HepG2 (cell line): Measurements from ENCODE around the gene SLC5A10. TPM values are rescaled to one million over a fixed set of nuclear protein-coding genes. Genes with fewer than 3 reads are reported as not detected.

Experiments
- ARNTL ChIP-seq: sonication (generic); formaldehyde crosslinking; IDR thresholded peaks from 2 replicates; pipeline ENCODE4 v1.4.0; 2020; ENCODE audit warnings: mild to moderate bottlenecking, missing genetic modification reagents
- BHLHE40 ChIP-seq: IDR thresholded peaks from 2 replicates; pipeline ENCODE4 v1.6.1; 2011; ENCODE audit warnings: low read length, improper control_type of control experiment
- BRD4 ChIP-seq: sonication (generic); formaldehyde crosslinking; IDR thresholded peaks from 2 replicates; pipeline ENCODE4 v1.4.0; 2020; ENCODE audit warnings: missing genetic modification reagents
- CSRNP2 ChIP-seq: sonication (generic); formaldehyde crosslinking; conservative IDR thresholded peaks from 2 replicates; pipeline ENCODE4 v1.8.0; 2022; ENCODE audit warnings: low read depth, missing genetic modification reagents
- ELF1 ChIP-seq: sonication (generic); formaldehyde crosslinking; IDR thresholded peaks from 2 replicates; pipeline ENCODE4 v1.4.0; 2020; ENCODE audit warnings: missing genetic modification reagents
- HHEX ChIP-seq: IDR thresholded peaks from 2 replicates; pipeline ENCODE4 v1.6.1; 2016; ENCODE audit warnings: control low read depth
- HMGA1 ChIP-seq: sonication (generic); formaldehyde crosslinking; conservative IDR thresholded peaks from 2 replicates; pipeline ENCODE4 v1.4.0; 2020; ENCODE audit warnings: missing genetic modification reagents
- HOXA3 ChIP-seq: sonication (generic); formaldehyde crosslinking; IDR thresholded peaks from 2 replicates; pipeline ENCODE4 v1.5.0; 2020; ENCODE audit warnings: missing genetic modification reagents
- KDM5B ChIP-seq: sonication (generic); formaldehyde crosslinking; IDR thresholded peaks from 2 replicates; pipeline ENCODE4 v1.4.0; 2020; ENCODE audit warnings: missing genetic modification reagents, mild to moderate bottlenecking, borderline replicate concordance
- KDM6A ChIP-seq: IDR thresholded peaks from 2 replicates; pipeline ENCODE4 v1.6.1; 2016; ENCODE audit warnings: low read depth
- MXD1 ChIP-seq: sonication (generic); formaldehyde crosslinking; IDR thresholded peaks from 2 replicates; pipeline ENCODE4 v1.4.0; 2020; ENCODE audit warnings: mild to moderate bottlenecking, missing genetic modification reagents
- POLR2AphosphoS5 ChIP-seq: IDR thresholded peaks from 2 replicates; pipeline ENCODE4 v1.6.1; 2012; ENCODE audit warnings: low read depth, low read length
- REPIN1 ChIP-seq: sonication (generic); formaldehyde crosslinking; IDR thresholded peaks from 2 replicates; pipeline ENCODE4 v1.8.0; 2022; ENCODE audit warnings: missing genetic modification reagents, low read depth, mild to moderate bottlenecking, borderline replicate concordance
- SOX13 ChIP-seq, 3 experiments: fragments of 450-650 bp in 1 of 3; sonication (generic) in 1 of 3; formaldehyde crosslinking in 1 of 3; IDR thresholded peaks in 2 of 3; conservative IDR thresholded peaks in 1 of 3; 2 replicates each; pipeline versions ENCODE4 v1.5.0 to v1.6.1; 2016 to 2020; ENCODE audit warnings: antibody characterized with exemption in 1 of 3, mild to moderate bottlenecking in 1 of 3, missing compliant biosample characterization in 1 of 3, missing genetic modification reagents in 1 of 3, moderate library complexity in 1 of 3
- SRY ChIP-seq: sonication (generic); formaldehyde crosslinking; IDR thresholded peaks from 2 replicates; pipeline ENCODE4 v1.8.0; 2022; ENCODE audit warnings: mild to moderate bottlenecking, missing genetic modification reagents
- TCF12 ChIP-seq, 2 experiments: fragments of 450-650 bp in 1 of 2; sonication (generic) in 1 of 2; formaldehyde crosslinking in 1 of 2; IDR thresholded peaks; 2 replicates each; pipeline versions ENCODE4 v1.6.1 to v1.8.0; 2017 to 2022; ENCODE audit warnings: antibody characterized with exemption in 1 of 2, mild to moderate bottlenecking in 1 of 2, missing genetic modification reagents in 1 of 2, moderate library complexity in 1 of 2
- ZNF235 ChIP-seq: sonication (generic); formaldehyde crosslinking; IDR thresholded peaks from 2 replicates; pipeline ENCODE4 v1.8.1; 2023; ENCODE audit warnings: mild to moderate bottlenecking, missing genetic modification reagents, borderline replicate concordance
- ZNF331 ChIP-seq: sonication (generic); formaldehyde crosslinking; IDR thresholded peaks from 2 replicates; pipeline ENCODE4 v1.4.0; 2020; ENCODE audit warnings: missing genetic modification reagents
- ZNF337 ChIP-seq: sonication (generic); formaldehyde crosslinking; IDR thresholded peaks from 2 replicates; pipeline ENCODE4 v1.5.1; 2020; ENCODE audit warnings: missing genetic modification reagents, low read depth, mild to moderate bottlenecking, borderline replicate concordance
- ZNF362 ChIP-seq: sonication (generic); formaldehyde crosslinking; IDR thresholded peaks from 2 replicates; pipeline ENCODE4 v1.4.0; 2020; ENCODE audit warnings: missing genetic modification reagents, mild to moderate bottlenecking, borderline replicate concordance
- ZNF660 ChIP-seq: sonication (generic); formaldehyde crosslinking; IDR thresholded peaks from 2 replicates; pipeline ENCODE4 v1.5.1; 2020; ENCODE audit warnings: mild to moderate bottlenecking, low read depth, missing genetic modification reagents, borderline replicate concordance
- ZNF672 ChIP-seq: sonication (generic); formaldehyde crosslinking; IDR thresholded peaks from 2 replicates; pipeline ENCODE4 v1.8.1; 2022; ENCODE audit warnings: missing genetic modification reagents
- ZNF777 ChIP-seq: sonication (generic); formaldehyde crosslinking; IDR thresholded peaks from 2 replicates; pipeline ENCODE4 v1.4.0; 2020; ENCODE audit warnings: missing genetic modification reagents
- ZXDC ChIP-seq: sonication (generic); formaldehyde crosslinking; IDR thresholded peaks from 2 replicates; pipeline ENCODE4 v1.5.0; 2020; ENCODE audit warnings: mild to moderate bottlenecking, missing genetic modification reagents
- polyA plus RNA-seq, 8 experiments: library from polyadenylated mRNA; depleted of rRNA in 3 of 8; stranded (reverse) in 7 of 8; unstranded in 1 of 8; fragments of >200 nt; fragmentation: Illumina TruSeq in 4 of 8; extraction: Trizol in 4 of 8; gene quantifications; 2 replicates each; pipeline versions ENCODE4 v1.2.1 to v1.2.3, GENCODE V29; 2011 to 2016; ENCODE audit warnings: low read depth in 4 of 8, missing spikeins in 1 of 8, mixed read lengths in 1 of 8; ENCODE audit not compliant: insufficient read depth in 1 of 8
- total RNA-seq, 5 experiments: library from RNA; depleted of rRNA; stranded (reverse); fragments of >200 nt; fragmentation: Illumina TruSeq; extraction: Trizol; gene quantifications; 2 replicates each; pipeline ENCODE4 v1.2.3, GENCODE V29; 2016; ENCODE audit warnings: low read depth in 1 of 5

SLC5A10 gene
- total and polyA plus RNA-seq, 2 of the 13 experiments (the other 11 are each of a cell fraction or from before 2014, with no cell fraction given), result 0.05 TPM; not detected in 1

- TF ChIP-seq CSRNP2 (CRISPR knock-in tag) (no peak), BRD4 (CRISPR knock-in tag) (peak; percentile 63; the same call in 1 of the 2 replicates), ZNF777 (CRISPR knock-in tag) (0 out of 2 replicates have a peak, but pooled peaks have one; percentile 23), HMGA1 (CRISPR knock-in tag) (no peak), HHEX (CRISPR knock-in tag) (peak; percentile 71; the same call in 1 of the 2 replicates), ZNF660 (CRISPR knock-in tag) (no peak), MXD1 (CRISPR knock-in tag) (0 out of 2 replicates have a peak, but pooled peaks have one; percentile 48), REPIN1 (CRISPR knock-in tag) (peak; percentile 98), ZNF331 (CRISPR knock-in tag) (peak; percentile 96), KDM5B (CRISPR knock-in tag) (peak; percentile 85; the same call in 1 of the 2 replicates), TCF12 (IDR thresholded peaks at IDR 0.05) (no peak), TCF12 (CRISPR knock-in tag; IDR thresholded peaks at IDR 0.05) (peak; percentile 98), SOX13 (IDR thresholded peaks at IDR 0.05) (peak; percentile 41; the same call in 1 of the 2 replicates), SOX13 (CRISPR knock-in tag; conservative IDR thresholded peaks at IDR 0.05 in 1 of 2, IDR thresholded peaks at IDR 0.05 in 1 of 2) (peak in 1 of 2 experiments; percentile 93; a peak in 2 of 4 replicates), ZNF362 (peak; percentile 73; the same call in 1 of the 2 replicates), KDM6A (peak; percentile 94), HOXA3 (peak; percentile 95), POLR2AphosphoS5 (no peak), ELF1 (CRISPR knock-in tag) (peak; percentile 94), ZNF337 (CRISPR knock-in tag) (peak; percentile 97; the same call in 1 of the 2 replicates), BHLHE40 (peak; percentile 78), ZXDC (no peak), ARNTL (peak; percentile 92), ZNF672 (no peak), ZNF235 (CRISPR knock-in tag) (0 out of 2 replicates have a peak, but pooled peaks have one; percentile 47), SRY (CRISPR knock-in tag) (no peak)
Observed at GRCh38 chr17:18988546-18989173, 36.7 kb downstream of the SLC5A10 start (continued).
